H1 (cell line): ENCODE results near the gene KCNJ2.

ENCODE experiments used
- CEBPB ChIP-seq: IDR thresholded peaks from 2 replicates; pipeline ENCODE4 v1.6.1; 2012; ENCODE audit warnings: low read depth, low read length
- EP300 ChIP-seq, 2 experiments: IDR thresholded peaks; 1 replicate in 1 of 2; 2 replicates in 1 of 2; pipeline ENCODE4 v1.6.1; 2011 to 2012; ENCODE audit warnings: low read depth in 2 of 2, low read length in 2 of 2, mild to moderate bottlenecking in 2 of 2, borderline replicate concordance in 1 of 2, inconsistent platforms in 1 of 2, moderate library complexity in 1 of 2
- EZH2 ChIP-seq: fragments of 200-600 bp; sonication (generic); IDR thresholded peaks from 2 replicates; pipeline ENCODE4 v1.7.1; 2012; ENCODE audit warnings: low read depth, mild to moderate bottlenecking, moderate library complexity, low read length, inconsistent platforms; ENCODE audit not compliant: severe bottlenecking
- JUN ChIP-seq: IDR thresholded peaks from 2 replicates; pipeline ENCODE4 v1.6.1; 2011; ENCODE audit warnings: low read depth, mild to moderate bottlenecking, improper control_type of control experiment, low read length
- PHF8 ChIP-seq: fragments of 200-600 bp; sonication (generic); conservative IDR thresholded peaks from 2 replicates; pipeline ENCODE4 v1.7.1; 2012; ENCODE audit warnings: low read depth, mild to moderate bottlenecking, inconsistent platforms, low read length, moderate library complexity
- POLR2AphosphoS5 ChIP-seq: IDR thresholded peaks from 2 replicates; pipeline ENCODE4 v1.6.1; 2011; ENCODE audit warnings: low read depth, low read length
- RNF2 ChIP-seq: fragments of 200-900, 300-1000 bp; sonication (generic); IDR thresholded peaks from 2 replicates; pipeline ENCODE4 v1.7.1; 2016; ENCODE audit warnings: borderline replicate concordance, low read depth, mild to moderate bottlenecking, antibody characterized with exemption, low read length; ENCODE audit not compliant: poor library complexity, severe bottlenecking; ENCODE audit errors: missing control alignments
- SAP30 ChIP-seq: fragments of 300-600 bp; sonication (generic); IDR thresholded peaks from 2 replicates; pipeline ENCODE4 v1.7.1; 2012; ENCODE audit warnings: low read length, moderate library complexity, mild to moderate bottlenecking, inconsistent platforms; ENCODE audit not compliant: insufficient read depth, insufficient replicate concordance
- TF ChIP-seq, protein P1 (sequence below), 3 experiments: IDR thresholded peaks; 1 replicate in 2 of 3; 2 replicates in 1 of 3; pipeline versions ENCODE4 v1.5.1 to v1.6.1; 2011; ENCODE audit warnings: low read length in 3 of 3, mild to moderate bottlenecking in 3 of 3, inconsistent platforms in 2 of 3, low read depth in 1 of 3, moderate library complexity in 1 of 3; ENCODE audit not compliant: insufficient read depth in 1 of 3; ENCODE audit errors: control extremely low read depth in 1 of 3

DNA sequence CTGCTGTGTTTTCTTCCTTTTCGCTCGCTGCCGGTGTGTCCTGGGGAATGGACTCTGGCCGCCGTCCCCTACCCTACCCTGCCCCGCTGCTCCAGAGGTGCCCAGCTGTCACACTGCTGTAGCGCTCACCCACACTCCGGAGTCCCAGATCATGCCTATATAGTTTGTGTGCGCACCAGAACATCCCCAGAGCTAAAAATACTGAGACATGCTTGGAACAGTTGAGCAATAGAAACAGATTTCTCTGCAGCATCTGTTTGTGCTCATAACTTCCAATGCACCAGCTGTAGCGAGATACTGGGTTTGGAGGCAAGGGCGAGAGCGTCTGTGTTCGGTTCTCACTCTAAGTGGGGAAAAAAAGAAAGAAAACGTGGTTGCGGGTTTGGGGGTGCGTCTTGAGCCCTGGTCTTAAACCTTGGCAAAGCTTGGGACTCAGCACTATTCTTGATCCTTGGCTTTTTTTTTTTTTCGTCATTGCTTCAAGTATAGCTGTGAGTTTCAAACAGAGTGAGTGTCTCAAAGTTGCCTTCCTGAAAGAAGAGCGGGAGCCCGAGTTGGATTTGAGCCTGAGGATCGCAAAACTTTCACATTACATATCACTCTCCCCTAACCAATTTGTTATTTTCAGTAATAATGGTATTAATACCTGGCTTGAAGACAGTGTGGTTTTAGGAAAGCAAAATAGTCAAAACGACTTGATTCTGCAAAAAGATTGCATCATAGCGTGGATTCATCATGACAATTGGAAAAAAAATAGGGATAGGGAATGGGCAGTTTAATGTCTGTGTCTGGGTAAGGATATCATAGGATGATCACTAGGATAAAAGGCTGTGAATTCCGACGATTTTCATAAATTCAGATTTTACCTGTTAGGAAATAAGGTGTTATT, 621 bp downstream of the KCNJ2 start:
- TF ChIP-seq EZH2 (peak; percentile 15), PHF8 (no peak), RNF2 (no peak), CEBPB (peak; percentile 79; the same call in 1 of the 2 replicates), JUN (no peak), POLR2AphosphoS5 (no peak), SAP30 (no peak), EP300 (IDR thresholded peaks at IDR 0.05; ENCODE audit: borderline replicate concordance in 1 of 2, low read depth in 2 of 2, low read length in 2 of 2) (no peak)
- TF ChIP-seq, protein P1, sequence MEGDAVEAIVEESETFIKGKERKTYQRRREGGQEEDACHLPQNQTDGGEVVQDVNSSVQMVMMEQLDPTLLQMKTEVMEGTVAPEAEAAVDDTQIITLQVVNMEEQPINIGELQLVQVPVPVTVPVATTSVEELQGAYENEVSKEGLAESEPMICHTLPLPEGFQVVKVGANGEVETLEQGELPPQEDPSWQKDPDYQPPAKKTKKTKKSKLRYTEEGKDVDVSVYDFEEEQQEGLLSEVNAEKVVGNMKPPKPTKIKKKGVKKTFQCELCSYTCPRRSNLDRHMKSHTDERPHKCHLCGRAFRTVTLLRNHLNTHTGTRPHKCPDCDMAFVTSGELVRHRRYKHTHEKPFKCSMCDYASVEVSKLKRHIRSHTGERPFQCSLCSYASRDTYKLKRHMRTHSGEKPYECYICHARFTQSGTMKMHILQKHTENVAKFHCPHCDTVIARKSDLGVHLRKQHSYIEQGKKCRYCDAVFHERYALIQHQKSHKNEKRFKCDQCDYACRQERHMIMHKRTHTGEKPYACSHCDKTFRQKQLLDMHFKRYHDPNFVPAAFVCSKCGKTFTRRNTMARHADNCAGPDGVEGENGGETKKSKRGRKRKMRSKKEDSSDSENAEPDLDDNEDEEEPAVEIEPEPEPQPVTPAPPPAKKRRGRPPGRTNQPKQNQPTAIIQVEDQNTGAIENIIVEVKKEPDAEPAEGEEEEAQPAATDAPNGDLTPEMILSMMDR (IDR thresholded peaks at IDR 0.05; ENCODE audit: control extremely low read depth in 1 of 3, insufficient read depth in 1 of 3, low read depth in 1 of 3, low read length in 3 of 3) = no peak
